HepG2 (cell line): ENCODE data around the gene FBF1. TPM values are rescaled to one million over a fixed set of nuclear protein-coding genes. Genes with fewer than 3 reads are reported as not detected.

Experiments
- GATAD2A ChIP-seq: IDR thresholded peaks from 2 replicates; pipeline ENCODE4 v1.6.1; 2016
- HNRNPLL ChIP-seq: fragments of 200-400 bp; formaldehyde crosslinking; IDR thresholded peaks from 2 replicates; pipeline ENCODE4 v1.6.1; 2017; ENCODE audit warnings: mild to moderate bottlenecking, low read depth, low read length; ENCODE audit not compliant: poor library complexity, severe bottlenecking
- IRF1 ChIP-seq: sonication (generic); formaldehyde crosslinking; IDR thresholded peaks from 2 replicates; pipeline ENCODE4 v1.4.0; 2020; ENCODE audit warnings: low read depth, mild to moderate bottlenecking, missing genetic modification reagents
- KLF12 ChIP-seq: sonication (generic); formaldehyde crosslinking; IDR thresholded peaks from 2 replicates; pipeline ENCODE4 v1.4.0; 2020; ENCODE audit warnings: missing genetic modification reagents, borderline replicate concordance
- MAX ChIP-seq: IDR thresholded peaks from 2 replicates; pipeline ENCODE4 v1.6.1; 2012; ENCODE audit warnings: inconsistent platforms
- MED1 ChIP-seq: sonication (generic); formaldehyde crosslinking; IDR thresholded peaks from 2 replicates; pipeline ENCODE4 v1.4.0; 2020; ENCODE audit warnings: missing genetic modification reagents
- NFATC3 ChIP-seq: sonication (generic); formaldehyde crosslinking; IDR thresholded peaks from 2 replicates; pipeline ENCODE4 v1.5.1; 2020; ENCODE audit warnings: mild to moderate bottlenecking, missing genetic modification reagents
- NR2F1 ChIP-seq, 2 experiments: fragments of 450-650 bp in 1 of 2; formaldehyde crosslinking in 1 of 2; IDR thresholded peaks; 2 replicates each; pipeline versions ENCODE4 v1.5.0 to v1.6.1; 2016 to 2020; ENCODE audit warnings: mild to moderate bottlenecking in 1 of 2, missing compliant biosample characterization in 1 of 2, missing genetic modification reagents in 1 of 2, moderate library complexity in 1 of 2
- PHF8 ChIP-seq: sonication (generic); formaldehyde crosslinking; IDR thresholded peaks from 2 replicates; pipeline ENCODE4 v1.5.0; 2020; ENCODE audit warnings: missing genetic modification reagents
- RXRB ChIP-seq: IDR thresholded peaks from 2 replicates; pipeline ENCODE4 v1.6.1; 2016; ENCODE audit warnings: borderline replicate concordance, missing genetic modification reagents, missing compliant biosample characterization
- SP1 ChIP-seq, 2 experiments: fragments of 450-650 bp in 1 of 2; sonication (generic) in 1 of 2; formaldehyde crosslinking in 1 of 2; IDR thresholded peaks; 2 replicates each; pipeline versions ENCODE4 v1.4.0 to v1.6.1; 2016 to 2020; ENCODE audit warnings: missing genetic modification reagents in 1 of 2
- TOPORS ChIP-seq: sonication (generic); formaldehyde crosslinking; IDR thresholded peaks from 2 replicates; pipeline ENCODE4 v1.8.0; 2023; ENCODE audit warnings: mild to moderate bottlenecking, missing genetic modification reagents
- YY1 ChIP-seq: IDR thresholded peaks from 2 replicates; pipeline ENCODE4 v1.6.1; 2011; ENCODE audit warnings: low read length, low read depth, moderate library complexity, mild to moderate bottlenecking; ENCODE audit not compliant: insufficient read depth, insufficient replicate concordance
- ZBTB38 ChIP-seq: sonication (generic); formaldehyde crosslinking; IDR thresholded peaks from 2 replicates; pipeline ENCODE4 v1.5.1; 2020; ENCODE audit warnings: mild to moderate bottlenecking, missing genetic modification reagents
- ZFP62 ChIP-seq: sonication (generic); formaldehyde crosslinking; IDR thresholded peaks from 2 replicates; pipeline ENCODE4 v1.4.0; 2020; ENCODE audit warnings: missing genetic modification reagents
- ZFX ChIP-seq: sonication (generic); formaldehyde crosslinking; IDR thresholded peaks from 2 replicates; pipeline ENCODE4 v1.4.0; 2020; ENCODE audit warnings: mild to moderate bottlenecking, low read depth, missing genetic modification reagents, moderate library complexity
- ZNF274 ChIP-seq: sonication (generic); formaldehyde crosslinking; IDR thresholded peaks from 2 replicates; pipeline ENCODE4 v1.5.1; 2020; ENCODE audit warnings: mild to moderate bottlenecking, missing genetic modification reagents
- ZNF281 ChIP-seq: sonication (generic); formaldehyde crosslinking; IDR thresholded peaks from 2 replicates; pipeline ENCODE4 v1.4.0; 2020; ENCODE audit warnings: missing genetic modification reagents, borderline replicate concordance
- ZNF792 ChIP-seq: IDR thresholded peaks from 2 replicates; pipeline ENCODE4 v1.6.1; 2016
- ZNF891 ChIP-seq: sonication (generic); formaldehyde crosslinking; IDR thresholded peaks from 2 replicates; pipeline ENCODE4 v1.5.0; 2020; ENCODE audit warnings: mild to moderate bottlenecking, missing genetic modification reagents
- polyA plus RNA-seq, 8 experiments: library from polyadenylated mRNA; depleted of rRNA in 3 of 8; stranded (reverse) in 7 of 8; unstranded in 1 of 8; fragments of >200 nt; fragmentation: Illumina TruSeq in 4 of 8; extraction: Trizol in 4 of 8; gene quantifications; 2 replicates each; pipeline versions ENCODE4 v1.2.1 to v1.2.3, GENCODE V29; 2011 to 2016; ENCODE audit warnings: low read depth in 4 of 8, missing spikeins in 1 of 8, mixed read lengths in 1 of 8; ENCODE audit not compliant: insufficient read depth in 1 of 8
- total RNA-seq, 5 experiments: library from RNA; depleted of rRNA; stranded (reverse); fragments of >200 nt; fragmentation: Illumina TruSeq; extraction: Trizol; gene quantifications; 2 replicates each; pipeline ENCODE4 v1.2.3, GENCODE V29; 2016; ENCODE audit warnings: low read depth in 1 of 5
- TF ChIP-seq, protein P1 (sequence below): sonication (generic); formaldehyde crosslinking; IDR thresholded peaks from 2 replicates; pipeline ENCODE4 v1.9.0; 2022; ENCODE audit warnings: low read depth, missing genetic modification reagents
- TF ChIP-seq, protein P2 (sequence below): sonication (generic); formaldehyde crosslinking; IDR thresholded peaks from 2 replicates; pipeline ENCODE4 v1.5.0; 2020; ENCODE audit warnings: mild to moderate bottlenecking, missing genetic modification reagents, moderate library complexity

FBF1 gene
- total and polyA plus RNA-seq, 2 of the 13 experiments (the other 11 are each of a cell fraction or from before 2014, with no cell fraction given) = 2.4 to 8.1 TPM

- TF ChIP-seq HNRNPLL = peak; percentile 23
- TF ChIP-seq ZBTB38 (CRISPR knock-in tag) = peak; percentile 96
- TF ChIP-seq NFATC3 (CRISPR knock-in tag) = no peak
- TF ChIP-seq IRF1 (CRISPR knock-in tag) = no peak
- no peak for TF ChIP-seq SP1 (IDR thresholded peaks at IDR 0.05)
- TF ChIP-seq SP1 (CRISPR knock-in tag; IDR thresholded peaks at IDR 0.05) = 0 out of 2 replicates have a peak, but pooled peaks have one; percentile 41
- 0 out of 2 replicates have a peak, but pooled peaks have one; percentile 11 for TF ChIP-seq GATAD2A (CRISPR knock-in tag)
- no peak for TF ChIP-seq KLF12 (CRISPR knock-in tag)
- peak; percentile 32; the same call in 1 of the 2 replicates for TF ChIP-seq ZFX (CRISPR knock-in tag)
- TF ChIP-seq YY1 = peak; percentile 41
- TF ChIP-seq TOPORS = no peak
- TF ChIP-seq, protein P1, sequence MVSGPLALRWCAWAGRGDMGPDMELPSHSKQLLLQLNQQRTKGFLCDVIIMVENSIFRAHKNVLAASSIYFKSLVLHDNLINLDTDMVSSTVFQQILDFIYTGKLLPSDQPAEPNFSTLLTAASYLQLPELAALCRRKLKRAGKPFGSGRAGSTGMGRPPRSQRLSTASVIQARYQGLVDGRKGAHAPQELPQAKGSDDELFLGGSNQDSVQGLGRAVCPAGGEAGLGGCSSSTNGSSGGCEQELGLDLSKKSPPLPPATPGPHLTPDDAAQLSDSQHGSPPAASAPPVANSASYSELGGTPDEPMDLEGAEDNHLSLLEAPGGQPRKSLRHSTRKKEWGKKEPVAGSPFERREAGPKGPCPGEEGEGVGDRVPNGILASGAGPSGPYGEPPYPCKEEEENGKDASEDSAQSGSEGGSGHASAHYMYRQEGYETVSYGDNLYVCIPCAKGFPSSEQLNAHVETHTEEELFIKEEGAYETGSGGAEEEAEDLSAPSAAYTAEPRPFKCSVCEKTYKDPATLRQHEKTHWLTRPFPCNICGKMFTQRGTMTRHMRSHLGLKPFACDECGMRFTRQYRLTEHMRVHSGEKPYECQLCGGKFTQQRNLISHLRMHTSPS (CRISPR knock-in tag) = 0 out of 2 replicates have a peak, but pooled peaks have one; percentile 21
- TF ChIP-seq, protein P2, sequence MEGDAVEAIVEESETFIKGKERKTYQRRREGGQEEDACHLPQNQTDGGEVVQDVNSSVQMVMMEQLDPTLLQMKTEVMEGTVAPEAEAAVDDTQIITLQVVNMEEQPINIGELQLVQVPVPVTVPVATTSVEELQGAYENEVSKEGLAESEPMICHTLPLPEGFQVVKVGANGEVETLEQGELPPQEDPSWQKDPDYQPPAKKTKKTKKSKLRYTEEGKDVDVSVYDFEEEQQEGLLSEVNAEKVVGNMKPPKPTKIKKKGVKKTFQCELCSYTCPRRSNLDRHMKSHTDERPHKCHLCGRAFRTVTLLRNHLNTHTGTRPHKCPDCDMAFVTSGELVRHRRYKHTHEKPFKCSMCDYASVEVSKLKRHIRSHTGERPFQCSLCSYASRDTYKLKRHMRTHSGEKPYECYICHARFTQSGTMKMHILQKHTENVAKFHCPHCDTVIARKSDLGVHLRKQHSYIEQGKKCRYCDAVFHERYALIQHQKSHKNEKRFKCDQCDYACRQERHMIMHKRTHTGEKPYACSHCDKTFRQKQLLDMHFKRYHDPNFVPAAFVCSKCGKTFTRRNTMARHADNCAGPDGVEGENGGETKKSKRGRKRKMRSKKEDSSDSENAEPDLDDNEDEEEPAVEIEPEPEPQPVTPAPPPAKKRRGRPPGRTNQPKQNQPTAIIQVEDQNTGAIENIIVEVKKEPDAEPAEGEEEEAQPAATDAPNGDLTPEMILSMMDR (CRISPR knock-in tag) = peak; percentile 60
- TF ChIP-seq RXRB (CRISPR knock-in tag) = 0 out of 2 replicates have a peak, but pooled peaks have one; percentile 13
- peak; percentile 26; the same call in 1 of the 2 replicates for TF ChIP-seq ZNF274
- TF ChIP-seq MED1 (CRISPR knock-in tag) = no peak
- peak; percentile 10; the same call in 1 of the 2 replicates for TF ChIP-seq PHF8
- 0 out of 2 replicates have a peak, but pooled peaks have one; percentile 7 for TF ChIP-seq ZNF281 (CRISPR knock-in tag)
- no peak for TF ChIP-seq ZFP62 (CRISPR knock-in tag)
- TF ChIP-seq ZNF792 (CRISPR knock-in tag) = no peak
- TF ChIP-seq ZNF891 (CRISPR knock-in tag) = 0 out of 2 replicates have a peak, but pooled peaks have one; percentile 55
- peak; percentile 32; the same call in 1 of the 2 replicates for TF ChIP-seq MAX
- TF ChIP-seq NR2F1 (CRISPR knock-in tag; IDR thresholded peaks at IDR 0.05) = 0 out of 4 replicates have a peak, but pooled peaks of 1 of the 2 experiments have one; percentile 23
Measured at GRCh38 chr17:75914643-75915267, 26.1 kb downstream of the FBF1 start (continued).
